Gastroesophageal sphincter (tissue), 3 donors: ENCODE data around the gene ZBTB46.

Experiments used
- CTCF ChIP-seq, 4 experiments: fragments of 200-600 bp in 2 of 4; fragments of 450-650 bp in 2 of 4; sonication (generic) in 1 of 4; IDR thresholded peaks; one replicate each; pipeline ENCODE4 v1.5.1; 2017 to 2019; ENCODE audit warnings: antibody characterized with exemption in 4 of 4, mild to moderate bottlenecking in 2 of 4, moderate library complexity in 2 of 4
- EP300 ChIP-seq: sonication (generic); formaldehyde crosslinking; IDR thresholded peaks from one replicate; pipeline ENCODE4 v1.6.1; 2017; ENCODE audit warnings: antibody characterized with exemption, mild to moderate bottlenecking
- POLR2A ChIP-seq, 2 donors: fragments of 450-650 bp; IDR thresholded peaks; one replicate each; pipeline ENCODE4 v1.6.1; 2017; ENCODE audit warnings: antibody characterized with exemption in 2 of 2, mild to moderate bottlenecking in 2 of 2, moderate library complexity in 1 of 2

GRCh38 chr20:63774306-63774705 lies 56.8 kb downstream of the ZBTB46 start:
- no peak for TF ChIP-seq CTCF (IDR thresholded peaks at IDR 0.05)
- no peak for TF ChIP-seq POLR2A (IDR thresholded peaks at IDR 0.05)
- no peak for TF ChIP-seq EP300
